HepG2 (cell line): Measurements from ENCODE around the gene DMXL2. TPM values are rescaled to one million over a fixed set of nuclear protein-coding genes. Genes with fewer than 3 reads are reported as not detected.

Source experiments
- CBX5 ChIP-seq: sonication (generic); formaldehyde crosslinking; IDR thresholded peaks from 2 replicates; pipeline ENCODE4 v1.4.0; 2020; ENCODE audit warnings: missing genetic modification reagents, borderline replicate concordance
- ETS1 ChIP-seq: sonication (generic); formaldehyde crosslinking; IDR thresholded peaks from 2 replicates; pipeline ENCODE4 v1.4.0; 2020; ENCODE audit warnings: missing genetic modification reagents
- IKZF1 ChIP-seq: fragments of 450-650 bp; IDR thresholded peaks from 2 replicates; pipeline ENCODE4 v1.7.1; 2016
- KLF9 ChIP-seq: IDR thresholded peaks from 2 replicates; pipeline ENCODE4 v1.6.1; 2016; ENCODE audit warnings: low read depth
- PHF5A ChIP-seq: IDR thresholded peaks from one replicate; pipeline ENCODE4 v1.6.1; 2018; ENCODE audit warnings: low read depth, missing genetic modification reagents; ENCODE audit not compliant: unreplicated experiment
- SPEN ChIP-seq: sonication (generic); formaldehyde crosslinking; IDR thresholded peaks from 2 replicates; pipeline ENCODE4 v1.5.1; 2020; ENCODE audit warnings: low read depth, mild to moderate bottlenecking, missing genetic modification reagents
- THAP8 ChIP-seq: sonication (generic); formaldehyde crosslinking; IDR thresholded peaks from 2 replicates; pipeline ENCODE4 v1.5.1; 2020; ENCODE audit warnings: missing genetic modification reagents, mild to moderate bottlenecking, borderline replicate concordance
- ZBTB1 ChIP-seq: sonication (generic); formaldehyde crosslinking; IDR thresholded peaks from 2 replicates; pipeline ENCODE4 v1.4.0; 2020; ENCODE audit warnings: missing genetic modification reagents, borderline replicate concordance
- ZGPAT ChIP-seq: IDR thresholded peaks from 2 replicates; pipeline ENCODE4 v1.6.1; 2016; ENCODE audit warnings: mild to moderate bottlenecking
- ZNF280D ChIP-seq: sonication (generic); formaldehyde crosslinking; IDR thresholded peaks from 2 replicates; pipeline ENCODE4 v1.5.1; 2020; ENCODE audit warnings: mild to moderate bottlenecking, missing genetic modification reagents
- ZNF296 ChIP-seq: sonication (generic); formaldehyde crosslinking; conservative IDR thresholded peaks from 2 replicates; pipeline ENCODE4 v1.5.0; 2020; ENCODE audit warnings: mild to moderate bottlenecking, missing genetic modification reagents
- ZNF329 ChIP-seq: sonication (generic); formaldehyde crosslinking; IDR thresholded peaks from 2 replicates; pipeline ENCODE4 v1.9.0; 2021; ENCODE audit warnings: low read depth, mild to moderate bottlenecking, missing genetic modification reagents
- ZNF460 ChIP-seq: sonication (generic); formaldehyde crosslinking; IDR thresholded peaks from 2 replicates; pipeline ENCODE4 v1.5.1; 2020; ENCODE audit warnings: missing genetic modification reagents, mild to moderate bottlenecking, borderline replicate concordance
- ZNF598 ChIP-seq: sonication (generic); formaldehyde crosslinking; IDR thresholded peaks from 2 replicates; pipeline ENCODE4 v1.5.1; 2020; ENCODE audit warnings: mild to moderate bottlenecking, missing genetic modification reagents, borderline replicate concordance
- polyA plus RNA-seq, 8 experiments: library from polyadenylated mRNA; depleted of rRNA in 3 of 8; stranded (reverse) in 7 of 8; unstranded in 1 of 8; fragments of >200 nt; fragmentation: Illumina TruSeq in 4 of 8; extraction: Trizol in 4 of 8; gene quantifications; 2 replicates each; pipeline versions ENCODE4 v1.2.1 to v1.2.3, GENCODE V29; 2011 to 2016; ENCODE audit warnings: low read depth in 4 of 8, missing spikeins in 1 of 8, mixed read lengths in 1 of 8; ENCODE audit not compliant: insufficient read depth in 1 of 8
- total RNA-seq, 5 experiments: library from RNA; depleted of rRNA; stranded (reverse); fragments of >200 nt; fragmentation: Illumina TruSeq; extraction: Trizol; gene quantifications; 2 replicates each; pipeline ENCODE4 v1.2.3, GENCODE V29; 2016; ENCODE audit warnings: low read depth in 1 of 5
- TF ChIP-seq, protein P1 (sequence below): sonication (generic); formaldehyde crosslinking; IDR thresholded peaks from 2 replicates; pipeline ENCODE4 v1.5.1; 2020; ENCODE audit warnings: missing genetic modification reagents, mild to moderate bottlenecking, borderline replicate concordance
- TF ChIP-seq, protein P2 (sequence below): sonication (generic); formaldehyde crosslinking; IDR thresholded peaks from 2 replicates; pipeline ENCODE4 v1.5.1; 2020; ENCODE audit warnings: missing genetic modification reagents, mild to moderate bottlenecking, borderline replicate concordance

The DMXL2 gene
- total and polyA plus RNA-seq, 2 of the 13 experiments (the other 11 are each of a cell fraction or from before 2014, with no cell fraction given), result 11.6 to 15.3 TPM

- TF ChIP-seq ETS1 (CRISPR knock-in tag), result no peak
- no peak for TF ChIP-seq ZBTB1 (CRISPR knock-in tag)
- peak; percentile 79 for TF ChIP-seq SPEN (CRISPR knock-in tag)
- TF ChIP-seq PHF5A (CRISPR knock-in tag), result no peak
- TF ChIP-seq THAP8 (CRISPR knock-in tag), result no peak
- no peak for TF ChIP-seq CBX5 (CRISPR knock-in tag)
- TF ChIP-seq, protein P1, sequence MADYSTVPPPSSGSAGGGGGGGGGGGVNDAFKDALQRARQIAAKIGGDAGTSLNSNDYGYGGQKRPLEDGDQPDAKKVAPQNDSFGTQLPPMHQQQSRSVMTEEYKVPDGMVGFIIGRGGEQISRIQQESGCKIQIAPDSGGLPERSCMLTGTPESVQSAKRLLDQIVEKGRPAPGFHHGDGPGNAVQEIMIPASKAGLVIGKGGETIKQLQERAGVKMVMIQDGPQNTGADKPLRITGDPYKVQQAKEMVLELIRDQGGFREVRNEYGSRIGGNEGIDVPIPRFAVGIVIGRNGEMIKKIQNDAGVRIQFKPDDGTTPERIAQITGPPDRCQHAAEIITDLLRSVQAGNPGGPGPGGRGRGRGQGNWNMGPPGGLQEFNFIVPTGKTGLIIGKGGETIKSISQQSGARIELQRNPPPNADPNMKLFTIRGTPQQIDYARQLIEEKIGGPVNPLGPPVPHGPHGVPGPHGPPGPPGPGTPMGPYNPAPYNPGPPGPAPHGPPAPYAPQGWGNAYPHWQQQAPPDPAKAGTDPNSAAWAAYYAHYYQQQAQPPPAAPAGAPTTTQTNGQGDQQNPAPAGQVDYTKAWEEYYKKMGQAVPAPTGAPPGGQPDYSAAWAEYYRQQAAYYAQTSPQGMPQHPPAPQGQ (CRISPR knock-in tag), result no peak
- TF ChIP-seq ZNF280D (CRISPR knock-in tag), result no peak
- TF ChIP-seq ZGPAT (CRISPR knock-in tag), result peak; percentile 63; the same call in 1 of the 2 replicates
- no peak for TF ChIP-seq ZNF460
- TF ChIP-seq KLF9 (CRISPR knock-in tag), result no peak
- no peak for TF ChIP-seq IKZF1
- 0 out of 2 replicates have a peak, but pooled peaks have one; percentile 61 for TF ChIP-seq ZNF329 (CRISPR knock-in tag)
- 0 out of 2 replicates have a peak, but pooled peaks have one; percentile 23 for TF ChIP-seq ZNF598
- no peak for TF ChIP-seq ZNF296 (CRISPR knock-in tag)
- TF ChIP-seq, protein P2, sequence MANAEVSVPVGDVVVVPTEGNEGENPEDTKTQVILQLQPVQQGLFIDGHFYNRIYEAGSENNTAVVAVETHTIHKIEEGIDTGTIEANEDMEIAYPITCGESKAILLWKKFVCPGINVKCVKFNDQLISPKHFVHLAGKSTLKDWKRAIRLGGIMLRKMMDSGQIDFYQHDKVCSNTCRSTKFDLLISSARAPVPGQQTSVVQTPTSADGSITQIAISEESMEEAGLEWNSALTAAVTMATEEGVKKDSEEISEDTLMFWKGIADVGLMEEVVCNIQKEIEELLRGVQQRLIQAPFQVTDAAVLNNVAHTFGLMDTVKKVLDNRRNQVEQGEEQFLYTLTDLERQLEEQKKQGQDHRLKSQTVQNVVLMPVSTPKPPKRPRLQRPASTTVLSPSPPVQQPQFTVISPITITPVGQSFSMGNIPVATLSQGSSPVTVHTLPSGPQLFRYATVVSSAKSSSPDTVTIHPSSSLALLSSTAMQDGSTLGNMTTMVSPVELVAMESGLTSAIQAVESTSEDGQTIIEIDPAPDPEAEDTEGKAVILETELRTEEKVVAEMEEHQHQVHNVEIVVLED (CRISPR knock-in tag), result peak; percentile 67
Observed at GRCh38 chr15:51622604-51623370, at the start of gene DMXL2 (continued).
